Neural crest cell (in vitro differentiated cells): ENCODE results near the gene KAT6B. TPM values are rescaled to one million over a fixed set of nuclear protein-coding genes. Genes with fewer than 3 reads are reported as not detected.

Experiments
- DNase-seq: peaks from one replicate; pipeline ENCODE4 v3.0.0; 2021; ENCODE audit warnings: low read depth, mixed read lengths, low spot score
- H3K27ac Mint-ChIP-seq: one replicate; pipeline ENCODE4 v1.8.0; 2021; ENCODE audit warnings: mild to moderate bottlenecking, mixed read lengths; ENCODE audit not compliant: unreplicated experiment
- H3K27me3 Mint-ChIP-seq: 2 replicates; pipeline ENCODE4 v1.8.0; 2021; ENCODE audit warnings: low read depth, mild to moderate bottlenecking, mixed read lengths
- H3K36me3 Mint-ChIP-seq: 2 replicates; pipeline ENCODE4 v1.8.0; 2021; ENCODE audit warnings: low read depth, mild to moderate bottlenecking, mixed read lengths
- H3K4me1 Mint-ChIP-seq: 2 replicates; pipeline ENCODE4 v1.8.0; 2021; ENCODE audit warnings: mixed read lengths
- H3K4me3 Mint-ChIP-seq: one replicate; pipeline ENCODE4 v1.8.0; 2021; ENCODE audit warnings: mild to moderate bottlenecking, mixed read lengths
- H3K9me3 Mint-ChIP-seq: 2 replicates; pipeline ENCODE4 v1.8.0; 2021; ENCODE audit warnings: mixed read lengths
- total RNA-seq: library from RNA; stranded (reverse); gene quantifications from 2 replicates; pipeline ENCODE4 v1.2.1, GENCODE V29; 2021
- TF ChIP-seq, protein P1 (sequence below): fragments of 200-600 bp; sonication (generic); conservative IDR thresholded peaks from 2 replicates; pipeline ENCODE4 v1.5.0; 2021; ENCODE audit warnings: antibody characterized with exemption, mild to moderate bottlenecking

Gene KAT6B
- total RNA-seq, 1 donor from 2014 or later, result 34.2 TPM

DNA sequence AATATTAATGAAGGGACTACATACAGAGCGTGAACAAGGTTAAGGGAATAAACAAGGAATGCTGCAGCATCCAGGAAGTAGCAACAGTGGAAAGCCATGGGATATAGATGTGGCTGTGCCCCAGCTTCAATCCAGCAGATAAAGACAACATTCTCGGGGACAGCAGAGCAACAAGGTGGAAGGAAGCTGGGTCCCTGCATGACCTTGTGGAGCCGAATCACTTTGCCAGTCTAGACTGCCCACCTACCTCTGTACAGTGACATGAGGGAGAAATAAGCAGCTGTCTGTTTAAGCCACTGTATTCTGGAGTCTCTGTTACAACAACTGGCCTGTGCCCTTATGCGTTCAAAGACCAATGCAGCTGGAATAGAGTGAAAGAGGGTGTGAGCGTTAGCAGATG lies 255.0 kb downstream of the KAT6B start:
- H3K27ac Mint-ChIP-seq, result no peak overlapping the region
- no peaks in the 10 kb centered on the region for H3K36me3 Mint-ChIP-seq
- no peak for DNase-seq
- no peak overlapping the region for H3K4me3 Mint-ChIP-seq
- peaks cover 17% of the 10 kb centered on the region for H3K4me1 Mint-ChIP-seq
- peaks cover 7% of the 10 kb centered on the region for H3K9me3 Mint-ChIP-seq
- H3K27me3 Mint-ChIP-seq, result no peaks in the 10 kb centered on the region
- TF ChIP-seq, protein P1, sequence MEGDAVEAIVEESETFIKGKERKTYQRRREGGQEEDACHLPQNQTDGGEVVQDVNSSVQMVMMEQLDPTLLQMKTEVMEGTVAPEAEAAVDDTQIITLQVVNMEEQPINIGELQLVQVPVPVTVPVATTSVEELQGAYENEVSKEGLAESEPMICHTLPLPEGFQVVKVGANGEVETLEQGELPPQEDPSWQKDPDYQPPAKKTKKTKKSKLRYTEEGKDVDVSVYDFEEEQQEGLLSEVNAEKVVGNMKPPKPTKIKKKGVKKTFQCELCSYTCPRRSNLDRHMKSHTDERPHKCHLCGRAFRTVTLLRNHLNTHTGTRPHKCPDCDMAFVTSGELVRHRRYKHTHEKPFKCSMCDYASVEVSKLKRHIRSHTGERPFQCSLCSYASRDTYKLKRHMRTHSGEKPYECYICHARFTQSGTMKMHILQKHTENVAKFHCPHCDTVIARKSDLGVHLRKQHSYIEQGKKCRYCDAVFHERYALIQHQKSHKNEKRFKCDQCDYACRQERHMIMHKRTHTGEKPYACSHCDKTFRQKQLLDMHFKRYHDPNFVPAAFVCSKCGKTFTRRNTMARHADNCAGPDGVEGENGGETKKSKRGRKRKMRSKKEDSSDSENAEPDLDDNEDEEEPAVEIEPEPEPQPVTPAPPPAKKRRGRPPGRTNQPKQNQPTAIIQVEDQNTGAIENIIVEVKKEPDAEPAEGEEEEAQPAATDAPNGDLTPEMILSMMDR, result no peak
